ENCODE results near the gene OPRL1.

The OPRL1 gene

GRCh38 chr20:64047968-64048401, 31.9 kb upstream of the OPRL1 start:
- CTCF ChIA-PET, result interaction anchor here (0.7 to 1.7 kb wide), 6 partner anchors 9 to 97 kb away, joined by 3 to 9 read pairs (median 6); partner anchors contain the start of gene TCEA2
- DNase-seq (ENCODE audit: low spot score), result no peak

GRCh38 chr20:64048402-64049044, 31.4 kb upstream of the OPRL1 start:
- ChIA-PET CTCF (interaction anchor here (0.7 to 1.6 kb wide), 6 partner anchors 9 to 97 kb away, joined by 3 to 8 read pairs (median 4); partner anchors contain the start of gene TCEA2), POLR2A (ENCODE audit: low non-redundant PET) (no interaction called here)
- no peak for DNase-seq (ENCODE audit: low spot score)
- H3K27ac ChIP-seq, result no peak overlapping the region
- TF ChIP-seq, protein P1, sequence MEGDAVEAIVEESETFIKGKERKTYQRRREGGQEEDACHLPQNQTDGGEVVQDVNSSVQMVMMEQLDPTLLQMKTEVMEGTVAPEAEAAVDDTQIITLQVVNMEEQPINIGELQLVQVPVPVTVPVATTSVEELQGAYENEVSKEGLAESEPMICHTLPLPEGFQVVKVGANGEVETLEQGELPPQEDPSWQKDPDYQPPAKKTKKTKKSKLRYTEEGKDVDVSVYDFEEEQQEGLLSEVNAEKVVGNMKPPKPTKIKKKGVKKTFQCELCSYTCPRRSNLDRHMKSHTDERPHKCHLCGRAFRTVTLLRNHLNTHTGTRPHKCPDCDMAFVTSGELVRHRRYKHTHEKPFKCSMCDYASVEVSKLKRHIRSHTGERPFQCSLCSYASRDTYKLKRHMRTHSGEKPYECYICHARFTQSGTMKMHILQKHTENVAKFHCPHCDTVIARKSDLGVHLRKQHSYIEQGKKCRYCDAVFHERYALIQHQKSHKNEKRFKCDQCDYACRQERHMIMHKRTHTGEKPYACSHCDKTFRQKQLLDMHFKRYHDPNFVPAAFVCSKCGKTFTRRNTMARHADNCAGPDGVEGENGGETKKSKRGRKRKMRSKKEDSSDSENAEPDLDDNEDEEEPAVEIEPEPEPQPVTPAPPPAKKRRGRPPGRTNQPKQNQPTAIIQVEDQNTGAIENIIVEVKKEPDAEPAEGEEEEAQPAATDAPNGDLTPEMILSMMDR (conservative IDR thresholded peaks at IDR 0.05; ENCODE audit: low read depth), result no peak

More at GRCh38 chr20:64047968-64048401, 31.9 kb upstream of the OPRL1 start:
- TF ChIP-seq, protein P1 (conservative IDR thresholded peaks at IDR 0.05; ENCODE audit: low read depth), result no peak
- POLR2A ChIA-PET (ENCODE audit: low non-redundant PET), result no interaction called here
- H3K27ac ChIP-seq, result no peak overlapping the region

GRCh38 chr20:64049060-64049877, 30.6 kb upstream of the OPRL1 start, which contains the start of gene SOX18:
SOX18 (minus strand) TSS chr20:64049639; CDS start chr20:64049516, 123 bp downstream.
- DNase-seq (ENCODE audit: low spot score), result no peak
- no peak within 1 kb of the TSS for H3K27ac ChIP-seq
- ChIA-PET CTCF (interaction anchor here (0.9 to 1.6 kb wide), 5 partner anchors 8 to 13 kb away, joined by 3 to 8 read pairs (median 4); partner anchors contain the start of gene TCEA2), POLR2A (ENCODE audit: low non-redundant PET) (no interaction called here)
- TF ChIP-seq, protein P1 (conservative IDR thresholded peaks at IDR 0.05; ENCODE audit: low read depth), result no peak

DNA sequence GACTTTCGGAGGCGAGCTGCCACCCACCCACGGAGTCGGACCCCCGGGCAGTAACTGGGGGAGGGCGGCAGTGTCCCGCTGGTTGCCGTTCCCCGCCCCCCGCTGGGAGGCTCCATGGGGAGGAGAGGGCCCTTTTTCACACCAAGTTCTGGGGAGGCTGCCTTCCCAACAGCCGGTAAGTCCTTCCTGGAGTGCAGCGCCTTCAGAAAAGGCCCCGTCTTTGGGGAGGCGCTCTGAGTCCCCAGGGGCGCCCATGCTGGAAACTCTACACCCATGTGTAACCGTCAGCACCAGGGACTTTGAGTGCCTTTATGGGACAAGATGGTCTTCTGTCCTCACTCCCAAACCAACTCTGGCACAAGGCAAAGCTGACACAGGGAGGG, 30.0 kb upstream of the OPRL1 start:
- TF ChIP-seq, protein P1 (conservative IDR thresholded peaks at IDR 0.05; ENCODE audit: low read depth), result no peak
- DNase-seq (ENCODE audit: low spot score), result no peak
- CTCF ChIA-PET, result interaction anchor here (0.9 to 5.6 kb wide), 4 partner anchors 7 to 13 kb away, joined by 3 to 96 read pairs (median 6); partner anchors contain the start of gene TCEA2
- POLR2A ChIA-PET (ENCODE audit: low non-redundant PET), result no interaction called here
- no peak overlapping the region for H3K27ac ChIP-seq

GRCh38 chr20:64050261-64051032, 29.4 kb upstream of the OPRL1 start:
- CTCF ChIA-PET, result interaction anchor here (0.5 to 5.6 kb wide), 3 partner anchors 11 to 852 kb away, joined by 3 to 96 read pairs (median 4); partner anchors contain the start of gene TCEA2

More at GRCh38 chr20:64050261-64051032, 29.4 kb upstream of the OPRL1 start:
- TF ChIP-seq, protein P1 (conservative IDR thresholded peaks at IDR 0.05; ENCODE audit: low read depth), result no peak
- DNase-seq (ENCODE audit: low spot score), result no peak
- no peak overlapping the region for H3K27ac ChIP-seq
- POLR2A ChIA-PET (ENCODE audit: low non-redundant PET), result no interaction called here

Data from RWPE1 (cell line).